ENCODE results near the gene BCDIN3D. TPM values are rescaled to one million over a fixed set of nuclear protein-coding genes. Genes with fewer than 3 reads are reported as not detected.

Gene BCDIN3D
- total RNA-seq, 1 donor from 2014 or later, result 3.1 TPM

- Histone ChIP-seq H3K9me3 (ENCODE audit: insufficient read depth, low read depth, low read length) (no peaks in the 10 kb centered on the region), H3K4me2 (ENCODE audit: low read length) (no peak overlapping the region), H3K9ac (ENCODE audit: low read length) (no peak overlapping the region), H2AFZ (ENCODE audit: low read depth, low read length) (no peak overlapping the region), H3K27ac (ENCODE audit: low read depth, low read length) (no peak overlapping the region), H3K79me2 (ENCODE audit: insufficient read depth, low read length) (no peaks in the 10 kb centered on the region), H3K27me3 (ENCODE audit: insufficient read depth, low read length) (peaks cover 4% of the 10 kb centered on the region), H3K4me3 (ENCODE audit: insufficient read depth, low read depth, low read length) (no peak overlapping the region), H3K4me1 (ENCODE audit: insufficient read depth, low read length) (peaks cover 16% of the 10 kb centered on the region), H4K20me1 (ENCODE audit: insufficient read depth, low read length) (no peaks in the 10 kb centered on the region), H3K36me3 (ENCODE audit: insufficient read depth, low read length) (no peaks in the 10 kb centered on the region)
- H3K4me3 Mint-ChIP-seq (ENCODE audit: unreplicated experiment), result no peak overlapping the region
- DNase-seq (ENCODE audit: low read depth), result no peak
- no peaks in the 10 kb centered on the region for H3K36me3 Mint-ChIP-seq (ENCODE audit: low read depth, unreplicated experiment)
- FAIRE-seq, result no peak
- H3K9me3 Mint-ChIP-seq (ENCODE audit: unreplicated experiment), result peaks cover 2% of the 10 kb centered on the region
- H3K27ac Mint-ChIP-seq (ENCODE audit: unreplicated experiment), result no peak overlapping the region
- no peak for TF ChIP-seq EZH2 (IDR thresholded peaks at IDR 0.05; ENCODE audit: insufficient read depth, low read length)
- TF ChIP-seq CTCF (IDR thresholded peaks at IDR 0.05; ENCODE audit: insufficient read depth, low read depth, low read length), result no peak
- H3K27me3 Mint-ChIP-seq (ENCODE audit: low read depth, unreplicated experiment), result peaks cover 52% of the 10 kb centered on the region
- H3K4me1 Mint-ChIP-seq (ENCODE audit: low read depth, unreplicated experiment), result peaks cover 16% of the 10 kb centered on the region
These were observed 27.8 kb upstream of the BCDIN3D start for GRCh38 chr12:49870501-49871262.

GRCh38 chr12:49869816-49870500 lies 27.1 kb upstream of the BCDIN3D start:
- no peak for TF ChIP-seq CTCF (IDR thresholded peaks at IDR 0.05; ENCODE audit: insufficient read depth, low read depth, low read length)
- TF ChIP-seq EZH2 (IDR thresholded peaks at IDR 0.05; ENCODE audit: insufficient read depth, low read length), result no peak
- Histone ChIP-seq H3K27me3 (ENCODE audit: insufficient read depth, low read length) (peaks cover 4% of the 10 kb centered on the region), H2AFZ (ENCODE audit: low read depth, low read length) (no peak overlapping the region), H3K4me2 (ENCODE audit: low read length) (no peak overlapping the region), H3K27ac (ENCODE audit: low read depth, low read length) (no peak overlapping the region), H3K4me3 (ENCODE audit: insufficient read depth, low read depth, low read length) (no peak overlapping the region), H3K36me3 (ENCODE audit: insufficient read depth, low read length) (no peaks in the 10 kb centered on the region), H3K79me2 (ENCODE audit: insufficient read depth, low read length) (no peaks in the 10 kb centered on the region), H3K4me1 (ENCODE audit: insufficient read depth, low read length) (peaks cover 16% of the 10 kb centered on the region), H3K9me3 (ENCODE audit: insufficient read depth, low read depth, low read length) (no peaks in the 10 kb centered on the region), H3K9ac (ENCODE audit: low read length) (no peak overlapping the region), H4K20me1 (ENCODE audit: insufficient read depth, low read length) (no peaks in the 10 kb centered on the region)
- H3K4me1 Mint-ChIP-seq (ENCODE audit: low read depth, unreplicated experiment), result peaks cover 16% of the 10 kb centered on the region
- H3K4me3 Mint-ChIP-seq (ENCODE audit: unreplicated experiment), result no peak overlapping the region
- FAIRE-seq (no peak), DNase-seq (ENCODE audit: low read depth) (no peak)
- H3K9me3 Mint-ChIP-seq (ENCODE audit: unreplicated experiment), result peaks cover 2% of the 10 kb centered on the region
- H3K36me3 Mint-ChIP-seq (ENCODE audit: low read depth, unreplicated experiment), result no peaks in the 10 kb centered on the region
- peaks cover 54% of the 10 kb centered on the region for H3K27me3 Mint-ChIP-seq (ENCODE audit: low read depth, unreplicated experiment)
- H3K27ac Mint-ChIP-seq (ENCODE audit: unreplicated experiment), result no peak overlapping the region

Data from astrocyte (in vitro differentiated cells and primary cell).